Sciatic nerve (tissue), 2 donors: ENCODE measurements around the gene PARP4. TPM values are rescaled to one million over a fixed set of nuclear protein-coding genes. Genes with fewer than 3 reads are reported as not detected.
"Not testable (repeated sequence)": the region's sequence is repeated elsewhere in the genome, so short reads cannot be mapped to it uniquely, and the experiment has no call there.

Source experiments
- ATAC-seq: fragments of 200-7000 bp; cut with Tn5 transposase; one replicate; pipeline ENCODE4 v1.9.1; 2020; ENCODE audit warnings: mild to moderate bottlenecking, moderate library complexity
- DNase-seq: peaks from one replicate; pipeline ENCODE4 v3.0.0-alpha.2; 2020; ENCODE audit warnings: low spot score
- intact Hi-C: fragments of 100-400 bp; cut with DNase I; formaldehyde crosslinking; loops from one replicate; pipeline ENCODE4 v1.14.2; 2022
- total RNA-seq: library from RNA; stranded (reverse); fragmentation: NEBNext Ultra II Directional; extraction: Animal tissue kit (Norgen Biotek cat#: 25700); gene quantifications from one replicate; pipeline ENCODE4 v1.2.1, GENCODE V29; 2021
- donor health status: DM: no; HTN: no; CAD: no.
- donor health status: DM: no; HTN: no; CAD: no.

PARP4 gene
- total RNA-seq, 1 donor from 2014 or later = 49.0 TPM

DNA sequence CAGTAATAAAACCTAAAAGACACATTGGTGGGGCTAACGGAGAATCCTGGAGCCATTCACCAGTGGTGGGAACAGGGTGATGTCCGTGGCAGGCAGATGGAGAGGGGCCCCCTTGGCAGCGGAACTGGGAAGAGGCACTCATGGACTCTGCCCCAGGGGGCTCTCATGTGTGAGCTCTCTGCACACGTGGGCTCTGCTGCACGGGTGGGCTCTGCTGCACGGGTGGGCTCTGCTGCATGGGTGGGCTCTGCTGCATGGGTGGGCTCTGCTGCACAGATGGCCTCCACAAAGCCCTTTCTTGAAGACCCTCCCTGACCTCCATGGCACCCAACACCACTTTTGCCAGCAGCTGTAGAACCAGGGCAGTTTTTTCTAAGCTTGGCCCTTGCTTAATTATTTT is 52.3 kb downstream of the PARP4 start:
- intact Hi-C loops = no loop called here
- DNase-seq = no peak
- ATAC-seq = peak; percentile 42

DNA sequence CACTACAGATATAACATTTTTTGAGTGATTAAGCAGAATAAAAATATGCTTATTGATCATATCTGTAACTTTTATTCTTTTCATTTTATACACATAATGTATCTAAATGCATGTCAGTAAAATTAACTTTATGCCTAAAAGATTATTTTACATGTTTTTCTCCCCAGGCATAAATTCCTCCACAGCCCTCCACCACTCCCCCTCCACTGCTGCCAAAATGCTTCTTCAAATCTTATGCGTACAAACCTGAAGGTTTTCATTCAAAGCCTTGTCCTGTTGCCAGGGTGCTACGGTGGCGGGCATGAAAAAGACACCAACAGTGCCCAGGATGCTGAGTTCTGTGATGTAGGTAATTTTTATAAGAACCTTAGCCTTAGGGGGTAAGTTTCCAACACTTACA is 52.9 kb downstream of the PARP4 start:
- intact Hi-C loops = no loop called here
- DNase-seq = no peak

DNA sequence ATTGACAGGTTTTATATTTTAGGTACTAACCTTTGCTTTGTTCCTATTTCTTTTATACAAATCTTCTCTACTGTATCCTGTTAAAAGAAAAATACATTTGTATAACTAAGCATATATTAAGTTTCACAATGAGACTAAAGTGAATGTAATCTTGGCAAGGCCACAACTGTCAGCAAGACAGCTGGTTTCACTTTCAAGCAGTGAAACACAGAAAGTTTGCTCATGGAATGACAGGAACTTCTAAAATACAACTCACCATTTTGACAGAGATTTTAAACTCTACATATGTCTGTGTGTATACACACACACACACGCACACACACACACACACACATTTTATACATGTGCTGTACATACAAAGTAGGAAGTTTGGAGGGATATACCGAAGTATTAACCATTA is 53.3 kb downstream of the PARP4 start:
- DNase-seq (no peak), ATAC-seq (no peak)
- intact Hi-C loops = no loop called here

More for the DNA sequence above, 52.9 kb downstream of the PARP4 start:
- no peak for ATAC-seq

DNA sequence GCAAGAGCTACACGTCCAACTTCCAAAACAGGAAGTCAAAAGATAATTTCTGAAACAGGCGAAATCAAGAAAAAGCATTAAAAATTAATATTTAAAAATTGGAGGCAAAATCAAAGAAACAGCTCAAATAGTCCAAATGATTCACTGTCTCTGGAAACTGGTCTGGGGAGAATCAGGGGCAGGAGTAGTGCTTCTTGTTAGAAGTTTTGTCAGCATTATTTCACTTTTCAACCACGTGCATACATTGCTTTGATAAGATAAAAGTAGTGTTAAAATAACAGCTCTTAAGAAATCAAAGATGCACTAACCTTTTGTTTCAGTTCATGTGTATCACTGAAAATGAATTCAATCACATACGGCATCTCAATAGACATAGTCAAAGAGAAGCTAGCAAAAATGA is 53.8 kb downstream of the PARP4 start:
- no peak for ATAC-seq
- DNase-seq = no peak
- intact Hi-C loops = no loop called here

DNA sequence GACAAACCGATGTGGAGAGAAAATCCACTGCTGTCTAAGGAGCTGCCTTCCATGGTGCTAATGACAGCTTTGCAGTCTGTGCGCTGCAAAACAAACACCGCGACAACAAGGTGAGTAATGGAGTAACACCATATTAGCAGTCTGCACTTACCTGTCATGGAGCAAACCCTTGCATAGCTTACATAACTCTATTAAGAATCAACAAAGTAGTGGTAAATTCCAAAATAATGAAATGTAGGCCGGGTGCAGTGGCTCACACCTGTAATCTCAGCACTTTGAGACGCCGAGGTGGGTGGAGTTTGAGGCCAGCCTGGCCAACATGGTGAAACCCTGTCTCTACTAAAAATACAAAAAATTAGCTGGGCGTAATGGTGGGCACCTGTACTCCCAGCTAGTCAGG is 56.2 kb downstream of the PARP4 start:
- no peak for DNase-seq
- no peak for ATAC-seq
- intact Hi-C loops = no loop called here

DNA sequence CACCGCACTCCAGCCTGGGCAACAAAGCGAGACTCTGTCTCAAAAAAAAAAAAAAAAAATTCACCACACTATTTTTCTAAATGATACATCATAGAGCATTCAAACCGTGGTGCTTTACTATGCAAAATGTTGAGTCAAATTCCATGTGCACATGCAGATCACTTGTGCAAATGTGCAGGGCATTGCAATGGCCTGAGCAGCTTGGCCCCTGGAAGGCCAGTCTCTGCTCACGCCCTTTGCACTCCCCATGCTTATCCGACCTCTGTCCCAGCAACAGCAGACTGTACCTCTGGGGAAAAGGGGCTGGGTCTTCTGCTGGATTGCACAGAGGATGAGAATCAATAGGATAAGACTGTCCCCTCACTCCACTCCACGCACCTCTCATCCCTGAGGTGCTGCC is 58.5 kb downstream of the PARP4 start:
- ATAC-seq (no peak), DNase-seq (no peak)
- intact Hi-C loops = no loop called here

DNA sequence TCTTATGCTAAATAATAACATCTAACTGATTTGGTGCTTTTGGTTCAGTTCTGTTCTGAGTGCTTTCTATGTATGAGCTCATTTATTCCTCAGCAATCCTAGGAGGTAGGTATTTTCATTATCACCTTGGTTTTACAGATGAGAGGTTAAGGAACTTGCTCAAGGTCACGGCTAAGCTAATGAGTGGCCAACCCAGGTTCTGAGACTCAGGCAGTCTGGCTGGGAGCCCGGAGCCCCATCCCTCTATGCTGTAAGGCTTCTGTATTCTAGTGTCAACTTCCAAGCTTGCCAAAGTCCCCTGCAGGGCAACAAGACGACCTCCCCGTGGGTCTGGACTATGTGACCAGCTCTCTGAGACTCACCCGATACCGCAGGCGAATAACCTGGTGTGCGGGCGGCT is 60.5 kb downstream of the PARP4 start:
- DNase-seq (no peak), ATAC-seq (no peak)
- intact Hi-C loops = no loop called here

DNA sequence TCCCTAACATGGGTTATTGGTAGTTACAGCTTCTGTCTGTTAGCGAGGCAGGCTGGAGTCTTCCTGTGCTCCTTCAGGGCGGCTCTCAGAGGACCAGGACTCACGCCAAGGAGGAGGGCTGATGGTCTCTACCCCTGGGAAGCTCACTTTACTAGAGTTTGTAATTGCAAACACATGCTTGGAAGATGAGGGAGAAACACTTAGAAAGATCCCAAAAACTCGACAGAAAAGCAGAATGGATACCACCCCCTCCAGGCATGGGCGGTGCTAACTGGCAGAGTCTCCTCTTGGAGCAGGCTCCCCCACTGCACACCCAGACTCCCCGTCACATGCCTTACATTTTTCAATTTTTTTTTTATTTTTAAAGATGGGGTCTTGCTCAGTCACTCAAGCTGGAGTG is 62.0 kb downstream of the PARP4 start:
- DNase-seq (peak; percentile 79), ATAC-seq (peak; percentile 95)
- intact Hi-C loops = no loop called here

DNA sequence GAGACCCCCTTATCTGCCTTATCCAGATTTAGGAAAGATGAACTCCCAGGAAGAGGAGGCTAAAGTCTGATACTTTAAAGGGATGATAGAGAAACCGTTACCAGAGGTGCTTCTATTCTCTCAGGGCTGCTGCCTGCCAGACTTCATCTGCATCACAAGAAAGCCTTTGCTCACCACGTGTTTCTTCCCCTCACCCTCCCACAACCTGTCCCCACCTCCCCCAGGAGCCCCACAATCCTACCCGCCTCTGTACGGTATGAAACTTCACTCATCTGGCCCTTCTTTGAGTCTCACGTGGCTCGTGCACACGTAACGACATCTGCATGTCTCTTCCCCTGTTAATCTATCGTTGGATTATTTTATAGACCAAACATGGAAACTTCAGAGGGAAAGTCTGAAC is 67.7 kb downstream of the PARP4 start:
- intact Hi-C loops, DNase-seq, ATAC-seq: not testable (repeated sequence)

DNA sequence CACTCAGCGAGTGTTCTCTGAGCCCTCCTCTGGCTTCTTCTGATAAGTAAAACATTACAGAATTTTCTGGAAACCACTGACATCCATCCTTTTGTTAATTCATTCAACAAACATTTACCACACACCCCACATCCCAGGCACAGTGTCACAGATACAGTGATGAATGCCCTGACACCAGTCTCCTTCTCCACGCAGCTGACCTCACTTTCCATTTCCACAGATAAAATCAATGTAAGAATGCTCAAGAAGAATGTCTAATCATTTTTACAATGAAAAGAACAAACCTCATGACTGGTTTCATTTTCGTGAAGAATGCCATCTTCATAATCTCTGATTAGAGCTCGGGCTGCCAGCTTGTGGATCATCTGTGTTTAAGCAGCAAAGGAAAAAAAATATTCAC is 69.2 kb downstream of the PARP4 start:
- ATAC-seq = no peak
- DNase-seq = no peak
- intact Hi-C loops = no loop called here

DNA sequence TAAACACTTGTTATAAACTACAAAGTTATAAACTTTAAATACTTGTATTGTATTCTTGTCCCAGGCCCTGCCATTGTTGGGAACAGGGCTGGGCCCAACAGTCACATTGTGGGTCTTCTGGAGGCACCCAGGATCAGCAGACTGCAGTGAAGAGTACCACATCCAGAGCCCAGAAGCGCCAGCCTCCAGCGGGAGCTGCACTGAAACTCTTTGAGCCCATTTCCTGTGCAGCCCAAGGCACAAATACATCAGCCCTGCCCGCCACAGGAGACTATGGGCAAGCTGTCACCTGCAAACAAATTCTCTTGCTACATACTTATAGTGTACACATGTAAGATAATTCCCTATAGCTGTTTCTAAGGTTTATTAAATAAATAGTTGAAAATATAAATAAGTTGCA is 86.5 kb downstream of the PARP4 start:
- intact Hi-C loops, ATAC-seq, DNase-seq: not testable (repeated sequence)

DNA sequence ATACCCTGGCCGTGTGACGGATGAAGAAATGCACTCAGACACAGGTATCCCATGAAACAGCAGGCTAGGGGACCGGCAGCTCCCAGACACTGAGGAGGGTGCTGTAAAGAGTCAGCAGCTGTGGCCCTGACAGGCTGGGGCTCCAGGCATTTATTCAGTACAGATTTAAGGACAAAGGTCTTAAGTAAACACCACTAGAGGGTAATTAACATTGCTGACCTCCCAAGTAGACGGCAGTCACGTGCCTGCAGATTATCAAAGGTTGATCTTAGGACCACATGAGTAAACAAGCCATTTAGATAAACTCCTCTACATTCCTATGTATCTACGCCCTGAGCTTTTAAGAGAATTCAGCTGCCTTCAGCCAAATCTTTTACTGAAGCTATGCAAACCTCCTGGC is 92.9 kb downstream of the PARP4 start:
- ATAC-seq, intact Hi-C loops, DNase-seq: not testable (repeated sequence)

DNA sequence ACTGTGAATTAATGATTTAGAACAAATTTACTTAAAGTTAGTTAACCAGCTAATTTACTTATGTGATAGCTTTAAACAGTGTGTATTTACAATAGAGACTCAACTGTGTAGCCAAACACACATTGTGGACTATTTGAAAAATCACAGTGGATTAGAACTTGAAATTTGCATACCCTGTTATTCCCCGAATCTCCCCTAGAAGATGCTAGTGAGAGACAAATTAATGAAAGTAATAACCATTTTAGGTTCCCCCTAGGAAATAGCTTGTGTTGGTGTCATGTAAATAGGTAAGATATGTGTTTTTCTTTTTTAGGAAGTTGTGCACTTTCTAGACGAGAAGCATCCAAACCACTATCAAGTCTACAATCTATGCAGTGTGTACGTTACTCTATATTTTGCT is 104.7 kb downstream of the PARP4 start:
- intact Hi-C loops = no loop called here
- ATAC-seq (no peak), DNase-seq (no peak)

DNA sequence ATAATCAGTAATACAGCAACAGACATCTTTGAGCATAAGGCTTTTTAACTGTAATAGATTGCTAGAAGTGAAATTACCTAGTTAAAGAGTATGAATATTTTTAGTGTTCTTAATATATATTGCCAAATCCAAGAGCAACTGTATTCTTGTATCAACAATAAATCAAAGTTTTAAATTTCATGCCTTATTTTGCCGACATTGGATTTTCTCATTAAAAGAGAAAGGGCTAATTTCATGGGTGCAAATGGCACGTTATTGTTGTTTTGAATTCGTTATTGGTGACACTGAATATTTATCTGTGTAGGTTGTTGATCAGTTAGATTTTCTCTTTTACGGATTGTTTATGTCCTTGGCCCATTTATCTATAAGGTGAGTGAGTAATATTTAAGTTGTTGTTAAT is 106.1 kb downstream of the PARP4 start:
- no peak for ATAC-seq
- no peak for DNase-seq
- intact Hi-C loops = no loop called here

DNA sequence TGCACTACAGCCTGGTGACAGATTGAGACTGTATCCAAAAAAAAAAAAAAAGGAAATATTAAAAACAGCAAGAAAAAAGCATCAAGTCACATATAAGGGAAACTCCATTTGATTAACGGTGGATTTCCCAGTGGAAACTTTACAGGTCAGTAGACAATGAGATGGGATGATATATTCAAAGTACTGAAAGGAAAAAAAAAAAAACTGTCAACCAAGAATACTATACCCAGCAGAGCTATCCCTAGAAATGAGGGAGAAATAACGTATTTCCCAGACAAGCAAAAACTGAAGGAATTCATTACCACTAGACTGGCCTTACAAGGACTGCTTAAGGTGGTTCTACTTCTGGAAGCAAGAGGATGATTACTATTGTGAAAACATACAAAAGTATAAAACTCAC is 115.8 kb downstream of the PARP4 start:
- ATAC-seq = no peak
- intact Hi-C loops = no loop called here
- DNase-seq = no peak

DNA sequence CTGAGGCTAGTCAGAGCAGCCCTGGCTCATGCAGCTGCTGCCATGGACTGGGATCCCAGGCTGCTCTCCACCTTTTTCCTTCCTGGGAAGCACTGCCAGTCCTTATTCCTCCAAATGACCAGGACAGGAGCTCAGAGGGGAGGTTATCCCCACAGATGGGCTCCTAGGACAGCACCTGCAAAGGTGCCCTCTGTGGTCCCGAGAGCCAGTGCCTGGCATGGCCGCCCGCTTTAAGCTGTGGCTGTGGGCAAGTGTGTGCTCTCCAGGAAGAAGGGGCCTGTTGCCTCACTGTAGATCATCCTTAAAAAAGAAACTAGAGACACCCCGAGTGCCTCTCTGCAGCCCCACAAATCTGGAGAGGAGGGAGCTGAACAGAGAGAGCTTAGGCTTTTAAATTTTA is 119.6 kb downstream of the PARP4 start:
- intact Hi-C loops = no loop called here
- no peak for DNase-seq
- ATAC-seq = no peak

DNA sequence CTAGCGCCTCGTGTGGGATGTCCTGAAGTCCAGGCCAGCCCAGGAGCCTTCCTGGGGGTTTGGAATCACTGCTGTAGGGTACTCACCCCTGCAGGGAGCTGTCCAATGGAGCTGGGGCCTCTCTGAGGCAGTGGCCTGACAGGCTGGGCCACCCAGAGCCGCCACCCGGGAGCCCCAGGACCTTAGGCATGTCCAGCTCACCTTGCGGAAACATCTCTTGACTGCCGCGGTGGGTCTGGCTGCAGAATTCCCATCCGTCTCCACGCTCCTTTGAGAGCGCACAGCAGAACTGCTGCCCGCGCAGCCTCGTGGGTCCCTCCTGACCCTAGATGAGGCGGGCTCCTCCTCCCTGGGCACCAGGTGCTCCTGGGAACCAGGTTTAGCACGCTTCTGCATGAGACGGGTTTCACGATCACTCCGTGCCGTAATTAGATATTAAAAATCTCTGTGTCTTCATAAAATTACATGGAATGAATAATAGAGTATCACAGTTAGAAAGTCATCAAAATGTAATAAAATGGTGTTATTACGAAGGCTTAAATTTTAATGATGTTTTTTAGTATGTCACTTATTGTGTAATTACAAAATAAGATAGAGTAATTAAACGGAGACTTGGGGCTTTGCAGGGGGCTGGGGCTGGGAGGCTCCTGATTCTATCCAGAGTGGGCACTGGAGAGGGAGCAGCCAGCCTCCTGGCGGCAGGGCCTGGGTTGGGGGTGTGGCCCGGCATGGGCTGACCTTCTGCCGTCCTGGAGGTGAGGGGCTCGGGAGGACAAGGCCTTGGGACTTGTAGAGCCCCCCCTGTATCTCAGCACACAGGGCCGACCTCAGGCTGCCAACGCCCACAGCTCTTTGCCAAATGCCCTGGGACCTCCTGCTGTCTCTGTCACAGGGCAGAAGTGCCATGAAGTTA is 120.6 kb downstream of the PARP4 start:
- intact Hi-C loops, ATAC-seq, DNase-seq: not testable (repeated sequence)

DNA sequence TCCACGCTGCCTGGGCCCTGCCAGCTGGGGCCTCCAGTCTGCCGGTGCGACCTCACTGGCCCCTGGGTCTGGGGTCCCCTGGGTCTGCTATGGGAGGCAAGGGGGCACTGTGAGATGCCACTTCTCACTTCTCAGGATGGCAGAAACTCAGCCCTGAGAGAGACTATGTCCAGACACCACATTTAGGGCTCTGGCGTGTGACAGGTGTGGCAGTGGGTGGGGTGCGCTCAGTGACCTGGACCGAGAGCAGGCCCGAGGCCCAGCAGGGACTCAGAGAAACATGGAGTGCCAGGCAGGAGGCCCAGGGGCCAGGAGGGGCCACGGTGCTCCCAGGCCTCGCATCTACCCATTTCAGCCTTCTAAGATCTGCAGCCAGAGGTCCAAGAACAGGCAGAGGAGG is 121.8 kb downstream of the PARP4 start:
- ATAC-seq, DNase-seq, intact Hi-C loops: not testable (repeated sequence)

DNA sequence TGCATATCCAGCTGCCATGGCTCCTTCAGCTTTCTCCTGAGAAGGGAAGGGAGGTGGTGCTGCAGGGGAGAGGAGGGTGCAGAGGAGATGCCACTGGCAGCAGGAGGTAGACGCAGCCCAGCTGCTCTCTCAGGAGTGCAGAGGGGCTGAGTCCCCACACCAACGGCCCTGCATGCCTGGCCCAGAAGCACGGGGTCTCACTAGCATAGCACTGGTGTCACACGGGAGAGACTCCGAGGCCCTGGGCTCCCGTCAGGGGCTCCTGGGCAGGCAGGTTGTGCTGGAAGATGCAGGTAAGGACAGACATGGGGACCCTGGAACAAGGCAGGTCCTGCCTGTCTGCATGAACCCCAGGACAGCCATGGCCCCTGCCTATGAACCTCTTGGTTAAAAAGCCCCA is 123.1 kb downstream of the PARP4 start:
- DNase-seq = no peak
- intact Hi-C loops = no loop called here
- no peak for ATAC-seq

DNA sequence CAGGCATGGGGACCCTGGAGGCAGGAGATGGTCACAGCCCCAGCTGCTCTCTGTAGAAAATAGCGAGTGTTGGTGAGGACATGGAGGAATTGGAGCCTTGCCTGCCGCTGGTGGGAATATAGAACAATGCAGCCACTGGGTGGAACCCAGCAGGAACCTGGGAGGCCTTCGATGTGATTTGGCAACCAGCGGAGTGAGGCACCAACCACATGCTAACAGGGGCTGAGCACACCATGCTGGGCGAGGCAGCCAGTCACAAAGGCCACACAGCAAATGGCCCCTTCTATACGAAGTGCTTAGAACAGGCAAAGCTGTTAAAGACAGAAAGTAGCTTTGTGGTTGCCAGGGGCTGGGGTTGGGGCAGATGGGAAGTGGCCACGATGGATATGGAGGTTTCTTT is 123.8 kb downstream of the PARP4 start:
- ATAC-seq, DNase-seq, intact Hi-C loops: not testable (repeated sequence)
